DND-41 (cell line): ENCODE data around the gene IFNAR1.

Experiments
- CTCF ChIP-seq: IDR thresholded peaks from 2 replicates; pipeline ENCODE4 v1.5.1; 2012; ENCODE audit warnings: borderline replicate concordance, low read length, moderate library complexity, mild to moderate bottlenecking; ENCODE audit not compliant: poor library complexity, severe bottlenecking; ENCODE audit errors: extremely low read depth
- EZH2 ChIP-seq: IDR thresholded peaks from 3 replicates; pipeline ENCODE4 v1.6.1; 2012; ENCODE audit warnings: borderline replicate concordance, low read depth, mild to moderate bottlenecking, moderate library complexity, low read length, inconsistent platforms; ENCODE audit not compliant: severe bottlenecking

DNA sequence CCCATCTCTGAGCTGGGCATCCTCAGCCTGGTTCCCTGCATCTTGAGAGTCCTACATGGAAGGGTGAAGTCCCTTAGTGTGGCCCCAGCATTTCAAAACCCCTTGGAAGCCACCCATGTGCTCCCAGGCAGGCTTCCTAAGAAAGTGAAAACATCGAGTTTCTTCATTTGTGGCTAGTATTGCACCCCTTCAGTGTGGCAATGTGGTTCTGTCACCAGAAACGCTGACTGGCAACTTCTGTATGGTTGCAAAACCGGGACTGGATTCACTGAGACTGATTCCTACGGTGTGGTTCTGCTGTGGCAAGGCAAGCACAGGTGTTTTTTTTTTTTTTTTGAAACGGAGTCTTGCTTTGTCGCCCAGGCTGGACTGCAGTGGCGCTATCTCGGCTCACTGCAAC is 69.5 kb downstream of the IFNAR1 start:
- TF ChIP-seq CTCF, result no peak
- TF ChIP-seq EZH2, result no peak
